GM23338 (cell line): ENCODE measurements around the gene ERI3.
A peak's percentile ranks its signal among the peaks of the same experiment; 100 is the strongest.

Experiments
- CREB1 ChIP-seq: fragments of 250-450 bp; sonication (Bioruptor Pico); IDR thresholded peaks from 2 replicates; pipeline ENCODE4 v1.5.0; 2020; ENCODE audit warnings: low read depth, mild to moderate bottlenecking, moderate library complexity
- ETS1 ChIP-seq: IDR thresholded peaks from 2 replicates; pipeline ENCODE4 v1.6.1; 2016; ENCODE audit warnings: antibody characterized with exemption
- EZH2 ChIP-seq: fragments of 200-600 bp; sonication (generic); IDR thresholded peaks from one replicate; pipeline ENCODE4 v1.8.0; 2017; ENCODE audit warnings: antibody characterized with exemption, mild to moderate bottlenecking, low read depth; ENCODE audit not compliant: unreplicated experiment
- EZH2phosphoT487 ChIP-seq: fragments of 200-600 bp; sonication (generic); IDR thresholded peaks from one replicate; pipeline ENCODE4 v1.8.1; 2018; ENCODE audit warnings: antibody characterized with exemption; ENCODE audit not compliant: unreplicated experiment
- JUNB ChIP-seq: IDR thresholded peaks from one replicate; pipeline ENCODE4 v1.6.1; 2016; ENCODE audit warnings: antibody characterized with exemption; ENCODE audit not compliant: unreplicated experiment
- NANOG ChIP-seq: IDR thresholded peaks from 2 replicates; pipeline ENCODE4 v1.6.1; 2016; ENCODE audit warnings: antibody characterized with exemption, borderline replicate concordance
- POLR2AphosphoS5 ChIP-seq: IDR thresholded peaks from 2 replicates; pipeline ENCODE4 v1.6.1; 2016; ENCODE audit warnings: antibody characterized with exemption, low read depth
- REST ChIP-seq: IDR thresholded peaks from one replicate; pipeline ENCODE4 v1.6.1; 2018; ENCODE audit warnings: antibody characterized with exemption; ENCODE audit not compliant: unreplicated experiment
- STAT1 ChIP-seq: IDR thresholded peaks from one replicate; pipeline ENCODE4 v1.6.1; 2016; ENCODE audit warnings: antibody characterized with exemption; ENCODE audit not compliant: unreplicated experiment
- ZNF114 ChIP-seq: fragments of 250-450 bp; sonication (Bioruptor Pico); IDR thresholded peaks from 2 replicates; pipeline ENCODE4 v1.5.0; 2020; ENCODE audit warnings: mild to moderate bottlenecking, moderate library complexity
- ZNF331 ChIP-seq: fragments of 250-450 bp; sonication (Bioruptor Pico); IDR thresholded peaks from 2 replicates; pipeline ENCODE4 v1.5.0; 2020; ENCODE audit warnings: low read depth, mild to moderate bottlenecking, moderate library complexity
- TF ChIP-seq, protein P1 (sequence below), 2 experiments: fragments of 200-600 bp in 1 of 2; sonication (generic) in 1 of 2; conservative IDR thresholded peaks; 2 replicates each; pipeline versions ENCODE4 v1.5.1 to v1.6.1; 2016 to 2017; ENCODE audit warnings: antibody characterized with exemption in 2 of 2, low read depth in 2 of 2, mild to moderate bottlenecking in 2 of 2, moderate library complexity in 1 of 2
- TF ChIP-seq, protein P2 (sequence below): fragments of 250-450 bp; sonication (Bioruptor Pico); IDR thresholded peaks from 2 replicates; pipeline ENCODE4 v1.5.0; 2020; ENCODE audit warnings: mild to moderate bottlenecking, moderate library complexity

- TF ChIP-seq STAT1 (no peak), POLR2AphosphoS5 (no peak), NANOG (no peak), EZH2 (no peak), CREB1 (CRISPR knock-in tag) (no peak), REST (no peak), EZH2phosphoT487 (no peak), JUNB (no peak), ETS1 (no peak), ZNF114 (CRISPR knock-in tag) (no peak), ZNF331 (CRISPR knock-in tag) (no peak)
- TF ChIP-seq, protein P1, sequence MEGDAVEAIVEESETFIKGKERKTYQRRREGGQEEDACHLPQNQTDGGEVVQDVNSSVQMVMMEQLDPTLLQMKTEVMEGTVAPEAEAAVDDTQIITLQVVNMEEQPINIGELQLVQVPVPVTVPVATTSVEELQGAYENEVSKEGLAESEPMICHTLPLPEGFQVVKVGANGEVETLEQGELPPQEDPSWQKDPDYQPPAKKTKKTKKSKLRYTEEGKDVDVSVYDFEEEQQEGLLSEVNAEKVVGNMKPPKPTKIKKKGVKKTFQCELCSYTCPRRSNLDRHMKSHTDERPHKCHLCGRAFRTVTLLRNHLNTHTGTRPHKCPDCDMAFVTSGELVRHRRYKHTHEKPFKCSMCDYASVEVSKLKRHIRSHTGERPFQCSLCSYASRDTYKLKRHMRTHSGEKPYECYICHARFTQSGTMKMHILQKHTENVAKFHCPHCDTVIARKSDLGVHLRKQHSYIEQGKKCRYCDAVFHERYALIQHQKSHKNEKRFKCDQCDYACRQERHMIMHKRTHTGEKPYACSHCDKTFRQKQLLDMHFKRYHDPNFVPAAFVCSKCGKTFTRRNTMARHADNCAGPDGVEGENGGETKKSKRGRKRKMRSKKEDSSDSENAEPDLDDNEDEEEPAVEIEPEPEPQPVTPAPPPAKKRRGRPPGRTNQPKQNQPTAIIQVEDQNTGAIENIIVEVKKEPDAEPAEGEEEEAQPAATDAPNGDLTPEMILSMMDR (conservative IDR thresholded peaks at IDR 0.05; ENCODE audit: low read depth in 2 of 2) = peak in 1 of 2 experiments; percentile 34; a peak in 2 of 4 replicates
- TF ChIP-seq, protein P2, sequence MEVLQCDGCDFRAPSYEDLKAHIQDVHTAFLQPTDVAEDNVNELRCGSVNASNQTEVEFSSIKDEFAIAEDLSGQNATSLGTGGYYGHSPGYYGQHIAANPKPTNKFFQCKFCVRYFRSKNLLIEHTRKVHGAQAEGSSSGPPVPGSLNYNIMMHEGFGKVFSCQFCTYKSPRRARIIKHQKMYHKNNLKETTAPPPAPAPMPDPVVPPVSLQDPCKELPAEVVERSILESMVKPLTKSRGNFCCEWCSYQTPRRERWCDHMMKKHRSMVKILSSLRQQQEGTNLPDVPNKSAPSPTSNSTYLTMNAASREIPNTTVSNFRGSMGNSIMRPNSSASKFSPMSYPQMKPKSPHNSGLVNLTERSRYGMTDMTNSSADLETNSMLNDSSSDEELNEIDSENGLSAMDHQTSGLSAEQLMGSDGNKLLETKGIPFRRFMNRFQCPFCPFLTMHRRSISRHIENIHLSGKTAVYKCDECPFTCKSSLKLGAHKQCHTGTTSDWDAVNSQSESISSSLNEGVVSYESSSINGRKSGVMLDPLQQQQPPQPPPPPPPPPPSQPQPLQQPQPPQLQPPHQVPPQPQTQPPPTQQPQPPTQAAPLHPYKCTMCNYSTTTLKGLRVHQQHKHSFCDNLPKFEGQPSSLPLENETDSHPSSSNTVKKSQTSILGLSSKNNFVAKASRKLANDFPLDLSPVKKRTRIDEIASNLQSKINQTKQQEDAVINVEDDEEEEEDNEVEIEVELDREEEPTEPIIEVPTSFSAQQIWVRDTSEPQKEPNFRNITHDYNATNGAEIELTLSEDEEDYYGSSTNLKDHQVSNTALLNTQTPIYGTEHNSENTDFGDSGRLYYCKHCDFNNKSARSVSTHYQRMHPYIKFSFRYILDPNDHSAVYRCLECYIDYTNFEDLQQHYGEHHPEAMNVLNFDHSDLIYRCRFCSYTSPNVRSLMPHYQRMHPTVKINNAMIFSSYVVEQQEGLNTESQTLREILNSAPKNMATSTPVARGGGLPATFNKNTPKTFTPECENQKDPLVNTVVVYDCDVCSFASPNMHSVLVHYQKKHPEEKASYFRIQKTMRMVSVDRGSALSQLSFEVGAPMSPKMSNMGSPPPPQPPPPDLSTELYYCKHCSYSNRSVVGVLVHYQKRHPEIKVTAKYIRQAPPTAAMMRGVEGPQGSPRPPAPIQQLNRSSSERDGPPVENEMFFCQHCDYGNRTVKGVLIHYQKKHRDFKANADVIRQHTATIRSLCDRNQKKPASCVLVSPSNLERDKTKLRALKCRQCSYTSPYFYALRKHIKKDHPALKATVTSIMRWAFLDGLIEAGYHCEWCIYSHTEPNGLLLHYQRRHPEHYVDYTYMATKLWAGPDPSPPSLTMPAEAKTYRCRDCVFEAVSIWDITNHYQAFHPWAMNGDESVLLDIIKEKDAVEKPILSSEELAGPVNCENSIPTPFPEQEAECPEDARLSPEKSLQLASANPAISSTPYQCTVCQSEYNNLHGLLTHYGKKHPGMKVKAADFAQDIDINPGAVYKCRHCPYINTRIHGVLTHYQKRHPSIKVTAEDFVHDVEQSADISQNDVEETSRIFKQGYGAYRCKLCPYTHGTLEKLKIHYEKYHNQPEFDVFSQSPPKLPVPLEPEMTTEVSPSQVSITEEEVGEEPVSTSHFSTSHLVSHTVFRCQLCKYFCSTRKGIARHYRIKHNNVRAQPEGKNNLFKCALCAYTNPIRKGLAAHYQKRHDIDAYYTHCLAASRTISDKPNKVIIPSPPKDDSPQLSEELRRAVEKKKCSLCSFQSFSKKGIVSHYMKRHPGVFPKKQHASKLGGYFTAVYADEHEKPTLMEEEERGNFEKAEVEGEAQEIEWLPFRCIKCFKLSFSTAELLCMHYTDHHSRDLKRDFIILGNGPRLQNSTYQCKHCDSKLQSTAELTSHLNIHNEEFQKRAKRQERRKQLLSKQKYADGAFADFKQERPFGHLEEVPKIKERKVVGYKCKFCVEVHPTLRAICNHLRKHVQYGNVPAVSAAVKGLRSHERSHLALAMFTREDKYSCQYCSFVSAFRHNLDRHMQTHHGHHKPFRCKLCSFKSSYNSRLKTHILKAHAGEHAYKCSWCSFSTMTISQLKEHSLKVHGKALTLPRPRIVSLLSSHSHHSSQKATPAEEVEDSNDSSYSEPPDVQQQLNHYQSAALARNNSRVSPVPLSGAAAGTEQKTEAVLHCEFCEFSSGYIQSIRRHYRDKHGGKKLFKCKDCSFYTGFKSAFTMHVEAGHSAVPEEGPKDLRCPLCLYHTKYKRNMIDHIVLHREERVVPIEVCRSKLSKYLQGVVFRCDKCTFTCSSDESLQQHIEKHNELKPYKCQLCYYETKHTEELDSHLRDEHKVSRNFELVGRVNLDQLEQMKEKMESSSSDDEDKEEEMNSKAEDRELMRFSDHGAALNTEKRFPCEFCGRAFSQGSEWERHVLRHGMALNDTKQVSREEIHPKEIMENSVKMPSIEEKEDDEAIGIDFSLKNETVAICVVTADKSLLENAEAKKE (CRISPR knock-in tag) = no peak
Observed at GRCh38 chr1:44249543-44249942, 105.5 kb downstream of the ERI3 start.
